ENCODE data around the gene SAC3D1.
A peak's percentile ranks its signal among the peaks of the same experiment; 100 is the strongest.

Gene SAC3D1

DNA sequence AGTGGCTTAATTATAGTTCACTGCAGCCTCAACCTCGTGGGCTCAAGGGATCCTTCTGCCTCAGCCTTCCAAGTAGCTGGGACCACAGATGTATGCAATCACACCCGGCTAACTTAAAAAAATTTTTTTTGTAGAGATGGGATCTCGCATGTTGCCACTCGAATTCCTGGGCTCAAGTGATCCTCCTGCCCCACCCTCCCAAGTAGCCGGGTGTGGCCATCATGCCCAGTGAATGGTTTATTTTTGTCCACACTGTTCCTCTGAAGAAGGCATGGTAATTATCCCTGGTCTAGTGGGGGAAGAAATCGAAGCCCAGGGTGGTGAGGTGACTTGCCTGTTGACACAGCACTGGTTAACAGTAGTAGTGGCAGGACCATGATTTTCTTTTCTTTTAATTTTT lies 1.9 kb downstream of the SAC3D1 start:
- no peak for DNase-seq (ENCODE audit: low spot score)
- TF ChIP-seq, protein P1, sequence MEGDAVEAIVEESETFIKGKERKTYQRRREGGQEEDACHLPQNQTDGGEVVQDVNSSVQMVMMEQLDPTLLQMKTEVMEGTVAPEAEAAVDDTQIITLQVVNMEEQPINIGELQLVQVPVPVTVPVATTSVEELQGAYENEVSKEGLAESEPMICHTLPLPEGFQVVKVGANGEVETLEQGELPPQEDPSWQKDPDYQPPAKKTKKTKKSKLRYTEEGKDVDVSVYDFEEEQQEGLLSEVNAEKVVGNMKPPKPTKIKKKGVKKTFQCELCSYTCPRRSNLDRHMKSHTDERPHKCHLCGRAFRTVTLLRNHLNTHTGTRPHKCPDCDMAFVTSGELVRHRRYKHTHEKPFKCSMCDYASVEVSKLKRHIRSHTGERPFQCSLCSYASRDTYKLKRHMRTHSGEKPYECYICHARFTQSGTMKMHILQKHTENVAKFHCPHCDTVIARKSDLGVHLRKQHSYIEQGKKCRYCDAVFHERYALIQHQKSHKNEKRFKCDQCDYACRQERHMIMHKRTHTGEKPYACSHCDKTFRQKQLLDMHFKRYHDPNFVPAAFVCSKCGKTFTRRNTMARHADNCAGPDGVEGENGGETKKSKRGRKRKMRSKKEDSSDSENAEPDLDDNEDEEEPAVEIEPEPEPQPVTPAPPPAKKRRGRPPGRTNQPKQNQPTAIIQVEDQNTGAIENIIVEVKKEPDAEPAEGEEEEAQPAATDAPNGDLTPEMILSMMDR (IDR thresholded peaks at IDR 0.05; ENCODE audit: extremely low read depth, missing control alignments), result no peak

DNA sequence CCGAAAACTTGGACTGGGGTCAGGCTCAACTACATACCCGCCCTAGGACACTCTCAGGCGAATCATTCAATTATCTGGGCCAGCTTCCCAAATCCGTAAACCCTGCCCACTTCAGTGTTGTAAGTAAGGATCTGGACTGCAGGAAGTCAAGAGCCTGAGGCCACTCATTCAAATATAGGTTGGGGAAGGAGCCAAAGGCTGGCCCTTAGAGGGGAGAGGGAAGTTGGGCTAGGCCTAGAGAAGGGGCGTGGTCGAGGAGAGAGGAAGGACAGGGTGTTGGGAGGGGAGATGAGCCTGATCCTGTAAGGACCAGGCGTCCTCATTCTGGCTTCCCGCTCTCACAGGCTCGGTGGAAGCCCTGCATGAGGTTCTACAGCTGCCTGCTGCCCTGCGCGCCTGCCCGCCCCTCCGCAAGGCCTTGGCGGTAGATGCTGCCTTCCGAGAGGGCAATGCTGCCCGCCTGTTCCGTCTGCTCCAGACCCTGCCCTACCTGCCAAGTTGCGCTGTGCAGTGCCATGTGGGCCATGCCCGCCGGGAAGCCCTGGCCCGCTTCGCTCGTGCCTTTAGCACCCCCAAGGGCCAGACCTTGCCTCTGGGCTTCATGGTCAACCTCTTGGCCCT lies 3.0 kb downstream of the SAC3D1 start:
- TF ChIP-seq, protein P1 (IDR thresholded peaks at IDR 0.05; ENCODE audit: extremely low read depth, missing control alignments), result no peak
- DNase-seq (ENCODE audit: low spot score), result no peak

DNA sequence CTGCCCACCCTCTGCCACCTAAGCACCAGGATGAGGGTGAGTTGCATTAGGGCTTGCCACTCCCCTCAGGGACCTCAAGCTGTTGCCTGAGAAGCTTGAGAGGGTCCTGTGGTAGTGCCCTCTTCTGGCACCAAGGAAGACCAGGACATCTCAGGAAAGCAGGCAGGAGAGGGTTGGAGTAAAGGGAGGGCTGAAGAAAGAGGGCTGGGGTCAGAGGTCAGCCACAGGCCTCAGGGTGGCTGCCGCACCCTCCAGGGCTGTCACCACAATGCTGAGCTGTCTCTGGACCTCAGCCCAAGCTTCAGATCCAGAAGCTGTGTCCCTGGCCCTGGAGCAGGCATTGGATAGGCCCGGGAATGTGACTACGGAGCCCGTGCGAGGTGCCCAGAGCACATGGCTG lies 4.1 kb downstream of the SAC3D1 start:
- TF ChIP-seq, protein P1 (IDR thresholded peaks at IDR 0.05; ENCODE audit: extremely low read depth, missing control alignments), result no peak
- DNase-seq (ENCODE audit: low spot score), result no peak

DNA sequence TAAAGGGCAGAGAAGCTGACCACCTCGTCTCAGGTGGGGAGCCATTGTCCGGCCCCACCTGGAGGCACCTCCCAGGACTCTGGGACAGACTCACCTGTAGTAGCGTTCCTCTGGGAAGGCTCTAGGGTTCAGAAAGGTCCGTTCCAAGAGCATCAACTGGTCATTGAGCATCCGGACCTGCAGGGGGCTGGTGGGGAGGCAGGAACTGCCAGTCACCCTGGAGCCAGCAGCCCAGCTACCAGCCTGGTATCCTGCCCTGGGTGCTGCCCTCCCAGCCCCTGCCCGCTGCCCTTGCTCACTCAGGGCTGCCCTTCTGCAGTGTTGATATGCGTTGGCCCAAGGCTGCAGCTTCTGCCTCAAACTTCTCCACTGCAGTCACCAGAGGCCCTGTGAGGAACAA lies 4.7 kb downstream of the SAC3D1 start:
- DNase-seq (ENCODE audit: low spot score), result no peak
- TF ChIP-seq, protein P1 (IDR thresholded peaks at IDR 0.05; ENCODE audit: extremely low read depth, missing control alignments), result no peak

DNA sequence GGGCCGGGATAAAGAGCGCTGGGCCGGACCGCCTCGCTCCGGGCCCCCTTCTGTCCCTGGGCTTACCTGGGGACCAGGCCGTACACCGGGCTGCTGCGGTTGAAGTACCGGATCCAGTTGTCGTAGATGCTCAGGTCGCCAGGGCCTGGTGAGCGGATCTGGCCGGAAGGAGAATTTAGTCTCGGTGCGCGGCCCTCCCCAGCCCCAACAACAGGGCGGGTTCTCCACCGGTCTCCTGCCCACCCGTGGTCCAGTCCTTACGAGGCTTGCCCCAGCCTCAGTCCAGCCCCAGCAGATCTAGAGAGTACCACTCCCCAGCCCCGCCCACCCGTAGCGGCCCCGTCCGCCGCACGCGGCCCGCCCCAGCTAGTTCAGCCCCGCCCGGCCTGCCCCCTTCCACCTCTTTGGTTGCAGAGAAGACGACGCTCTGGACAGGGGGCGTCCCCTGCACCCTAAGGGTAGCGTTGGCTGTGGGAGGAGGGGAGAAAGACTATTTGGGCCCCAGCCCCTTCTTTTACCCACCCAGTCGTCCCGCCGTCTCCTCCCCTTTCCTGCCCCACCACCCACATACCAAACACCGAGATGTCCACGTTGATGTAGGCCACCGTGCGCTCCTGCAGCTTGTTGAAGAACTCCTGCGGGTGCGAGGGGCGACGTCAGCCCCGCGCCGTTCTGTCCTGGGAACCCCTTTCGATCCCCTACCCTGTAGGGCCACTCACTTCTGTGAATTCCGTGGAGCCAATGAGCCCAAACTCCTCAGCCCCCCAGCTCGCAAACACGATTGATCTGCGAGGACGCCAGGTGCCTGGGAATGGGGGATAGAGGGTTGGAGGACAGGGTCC lies 6.8 kb downstream of the SAC3D1 start:
- DNase-seq (ENCODE audit: low spot score), result peak; percentile 58
- TF ChIP-seq, protein P1 (IDR thresholded peaks at IDR 0.05; ENCODE audit: extremely low read depth, missing control alignments), result no peak

DNA sequence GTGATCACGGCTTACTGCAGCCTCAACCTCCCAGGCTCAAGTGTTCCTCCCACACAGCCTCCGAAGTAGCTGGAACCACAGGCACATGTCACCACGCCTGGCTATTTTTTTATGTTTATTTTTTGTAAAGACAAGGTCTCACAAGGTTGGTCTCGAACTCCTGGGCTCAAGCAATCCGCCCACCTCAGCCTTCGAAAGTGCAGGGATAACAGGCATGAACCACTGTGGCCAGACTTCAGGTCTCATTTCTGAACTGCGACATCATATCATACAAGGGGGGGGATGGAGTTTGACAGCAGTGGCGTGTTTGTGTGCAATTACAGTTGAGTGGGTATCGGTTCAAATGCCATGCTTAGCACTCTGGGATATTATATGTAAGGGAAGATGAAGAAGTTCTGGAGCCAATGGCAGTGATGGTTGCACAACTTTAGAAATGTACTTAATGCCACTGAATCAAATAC lies 10.4 kb downstream of the SAC3D1 start:
- TF ChIP-seq, protein P1 (IDR thresholded peaks at IDR 0.05; ENCODE audit: extremely low read depth, missing control alignments), result no peak
- no peak for DNase-seq (ENCODE audit: low spot score)

DNA sequence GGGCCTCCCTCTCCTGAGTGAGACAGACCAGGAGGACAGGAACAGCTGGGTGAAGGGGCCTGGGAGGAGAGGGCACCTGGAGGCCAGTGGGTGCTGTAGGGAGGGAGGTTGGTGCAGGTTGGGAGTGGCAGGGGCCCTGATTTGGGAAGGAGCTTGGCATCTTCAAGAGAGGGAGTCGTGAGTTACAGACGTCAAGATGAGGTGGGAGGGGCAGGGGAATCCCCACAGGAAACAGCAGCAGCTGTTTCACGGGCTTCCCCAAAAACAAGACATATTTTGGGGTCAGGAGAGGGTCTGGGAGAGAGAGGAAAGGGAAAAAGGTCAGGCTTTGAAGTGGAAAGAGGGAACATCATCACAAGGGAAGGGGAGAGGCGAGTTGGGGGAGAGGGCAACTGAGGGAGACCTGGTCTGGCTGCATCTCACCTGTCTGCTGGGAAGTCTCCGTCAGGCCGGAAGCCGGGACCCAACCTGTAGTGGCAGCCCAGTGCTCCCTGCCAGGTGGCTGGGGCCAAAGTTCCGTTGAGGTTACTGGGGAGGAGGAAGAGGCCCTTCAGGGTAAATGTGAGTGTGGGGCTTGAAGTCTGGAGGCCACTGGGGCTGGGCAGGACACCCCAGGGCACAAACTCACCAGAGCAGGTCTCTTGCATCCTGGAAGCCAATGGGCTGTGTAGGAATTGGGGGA lies 13.0 kb downstream of the SAC3D1 start:
- TF ChIP-seq, protein P1 (IDR thresholded peaks at IDR 0.05; ENCODE audit: extremely low read depth, missing control alignments), result no peak
- peak; percentile 46 for DNase-seq (ENCODE audit: low spot score)
